HG02943 (cell line): ENCODE results near the gene ZDHHC1.

Experiments used
- ATAC-seq: cut with Tn5 transposase; IDR thresholded peaks from one replicate; pipeline ENCODE4 v1.9.1; 2021; ENCODE audit warnings: mild to moderate bottlenecking, low read depth, moderate library complexity; ENCODE audit not compliant: unreplicated experiment

ZDHHC1 gene

GRCh38 chr16:67413978-67414911 lies 2.0 kb downstream of the ZDHHC1 start:
- ATAC-seq, result no peak

GRCh38 chr16:67412294-67412693 lies 4.0 kb downstream of the ZDHHC1 start:
- no peak for ATAC-seq

GRCh38 chr16:67411339-67411738 lies 4.9 kb downstream of the ZDHHC1 start:
- ATAC-seq, result no peak

- ATAC-seq, result no peak
Observed at GRCh38 chr16:67409631-67410030, 6.6 kb downstream of the ZDHHC1 start.

GRCh38 chr16:67407788-67408452 lies 8.4 kb downstream of the ZDHHC1 start:
- ATAC-seq, result no peak

- ATAC-seq, result no peak
Observed at GRCh38 chr16:67407176-67407787, 9.0 kb downstream of the ZDHHC1 start.

- no peak for ATAC-seq
Observed at GRCh38 chr16:67406111-67406971, 9.9 kb downstream of the ZDHHC1 start.

GRCh38 chr16:67405336-67405735 lies 10.9 kb downstream of the ZDHHC1 start:
- ATAC-seq, result no peak

- ATAC-seq, result no peak
Observed at GRCh38 chr16:67404740-67405226, 11.5 kb downstream of the ZDHHC1 start.

- no peak for ATAC-seq
Observed at GRCh38 chr16:67403976-67404555, 12.2 kb downstream of the ZDHHC1 start.

- no peak for ATAC-seq
Observed at GRCh38 chr16:67400901-67401300, 15.4 kb downstream of the ZDHHC1 start.

GRCh38 chr16:67399749-67400704 lies 16.2 kb downstream of the ZDHHC1 start:
- ATAC-seq, result no peak

GRCh38 chr16:67399218-67399733 lies 17.0 kb downstream of the ZDHHC1 start:
- no peak for ATAC-seq

- no peak for ATAC-seq
Observed at GRCh38 chr16:67398546-67399217, 17.6 kb downstream of the ZDHHC1 start.

- ATAC-seq, result no peak
Observed at GRCh38 chr16:67397812-67398545, 18.3 kb downstream of the ZDHHC1 start.

GRCh38 chr16:67397036-67397801 lies 19.1 kb downstream of the ZDHHC1 start:
- no peak for ATAC-seq
